ENCODE results near the gene CCNT2. TPM values are rescaled to one million over a fixed set of nuclear protein-coding genes. Genes with fewer than 3 reads are reported as not detected.
A peak's percentile ranks its signal among the peaks of the same experiment; 100 is the strongest.
"Not testable (repeated sequence)": the region's sequence is repeated elsewhere in the genome, so short reads cannot be mapped to it uniquely, and the experiment has no call there.

Gene CCNT2
- total RNA-seq, 1 donor from 2014 or later: 48.5 TPM

DNA sequence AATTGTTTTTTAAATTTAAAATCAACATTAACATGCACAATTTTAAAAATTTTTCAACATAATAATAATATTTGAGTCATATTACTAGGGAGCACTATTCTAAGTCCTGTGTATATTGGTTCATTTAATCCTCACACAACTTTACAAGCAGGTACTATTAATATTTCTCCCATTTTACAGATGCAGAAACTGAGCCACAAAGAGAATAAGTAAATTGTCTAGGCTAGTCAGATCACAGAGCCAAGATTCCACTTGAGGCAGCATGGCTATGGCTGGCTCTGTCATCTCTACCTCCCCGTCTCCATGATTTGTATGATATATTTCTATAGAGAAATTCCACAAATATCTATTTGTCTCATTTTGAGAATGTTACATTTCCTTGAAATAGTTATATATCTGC is 15.1 kb downstream of the CCNT2 start:
- Mint-ChIP-seq H3K27me3 (no peaks in the 10 kb centered on the region), H3K27ac (no peak overlapping the region), H3K36me3 (ENCODE audit: low read depth) (peaks cover 36% of the 10 kb centered on the region), H3K4me3 (no peak overlapping the region), H3K4me1 (peaks cover 33% of the 10 kb centered on the region), H3K9me3 (no peaks in the 10 kb centered on the region)
- no peak for DNase-seq
- intact Hi-C loops (cut with micrococcal nuclease): no loop called here

DNA sequence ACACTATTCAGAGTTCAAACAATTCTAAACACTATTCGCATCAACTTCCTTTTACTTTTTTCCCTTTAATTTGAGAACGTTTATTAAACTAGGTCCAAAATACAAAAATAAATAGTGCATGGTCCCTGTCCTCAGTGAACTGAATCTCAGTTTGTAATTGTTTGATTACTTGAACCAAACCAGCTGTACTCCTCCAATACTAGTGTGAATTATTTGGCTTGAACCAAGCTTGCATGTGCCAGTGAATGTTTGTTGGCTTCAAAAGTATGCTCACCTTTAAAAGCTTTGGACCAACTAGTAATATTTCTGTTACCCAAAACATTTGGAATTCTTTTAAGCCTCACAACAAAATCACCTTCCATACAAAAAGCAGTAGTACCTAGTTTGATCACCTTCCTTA is 15.5 kb downstream of the CCNT2 start:
- H3K9me3 Mint-ChIP-seq: no peaks in the 10 kb centered on the region
- no peak overlapping the region for H3K27ac Mint-ChIP-seq
- no peak for DNase-seq
- intact Hi-C loops (cut with micrococcal nuclease): no loop called here
- H3K4me1 Mint-ChIP-seq: peaks cover 33% of the 10 kb centered on the region
- H3K4me3 Mint-ChIP-seq: no peak overlapping the region
- H3K27me3 Mint-ChIP-seq: no peaks in the 10 kb centered on the region
- peaks cover 38% of the 10 kb centered on the region for H3K36me3 Mint-ChIP-seq (ENCODE audit: low read depth)

DNA sequence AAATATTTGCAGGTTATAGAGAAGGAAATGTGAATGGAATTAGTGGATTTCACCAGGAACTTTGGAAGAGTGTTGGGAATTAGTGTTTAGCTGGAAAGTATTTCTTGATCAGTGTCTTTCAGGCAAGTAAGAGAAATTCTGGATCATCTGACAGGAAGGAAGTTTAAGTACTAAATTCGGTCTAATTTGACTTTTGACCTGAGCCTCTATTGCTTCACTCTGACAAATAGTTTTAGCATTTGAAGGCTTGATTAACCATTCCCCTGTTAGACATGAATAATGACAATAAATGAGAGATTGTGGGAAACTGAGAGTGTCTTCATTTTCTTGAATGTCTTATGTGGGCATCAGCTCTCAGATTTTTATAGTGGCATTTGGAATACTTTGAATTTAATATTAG is 16.0 kb downstream of the CCNT2 start:
- DNase-seq: no peak
- no peak overlapping the region for H3K4me3 Mint-ChIP-seq
- no peaks in the 10 kb centered on the region for H3K27me3 Mint-ChIP-seq
- peaks cover 33% of the 10 kb centered on the region for H3K4me1 Mint-ChIP-seq
- no peak overlapping the region for H3K27ac Mint-ChIP-seq
- H3K36me3 Mint-ChIP-seq (ENCODE audit: low read depth): peaks cover 41% of the 10 kb centered on the region
- no peaks in the 10 kb centered on the region for H3K9me3 Mint-ChIP-seq
- intact Hi-C loops (cut with micrococcal nuclease): no loop called here

DNA sequence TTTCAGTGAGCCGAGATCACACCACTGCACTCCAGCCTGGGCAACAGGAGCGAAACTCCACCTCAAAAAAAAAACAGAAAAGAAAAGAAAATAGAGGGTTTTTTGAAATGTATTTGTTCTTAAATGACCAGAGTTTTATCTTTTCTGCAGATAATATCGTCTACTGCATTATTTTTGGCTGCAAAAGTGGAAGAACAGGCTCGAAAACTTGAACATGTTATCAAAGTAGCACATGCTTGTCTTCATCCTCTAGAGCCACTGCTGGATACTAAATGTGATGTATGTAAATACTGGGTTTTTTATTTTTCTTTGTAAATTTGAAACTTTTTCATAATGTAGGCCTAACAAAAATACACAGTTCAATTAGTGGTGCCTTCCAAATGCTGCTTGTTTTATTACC is 18.1 kb downstream of the CCNT2 start:
- peaks cover 26% of the 10 kb centered on the region for H3K4me1 Mint-ChIP-seq

DNA sequence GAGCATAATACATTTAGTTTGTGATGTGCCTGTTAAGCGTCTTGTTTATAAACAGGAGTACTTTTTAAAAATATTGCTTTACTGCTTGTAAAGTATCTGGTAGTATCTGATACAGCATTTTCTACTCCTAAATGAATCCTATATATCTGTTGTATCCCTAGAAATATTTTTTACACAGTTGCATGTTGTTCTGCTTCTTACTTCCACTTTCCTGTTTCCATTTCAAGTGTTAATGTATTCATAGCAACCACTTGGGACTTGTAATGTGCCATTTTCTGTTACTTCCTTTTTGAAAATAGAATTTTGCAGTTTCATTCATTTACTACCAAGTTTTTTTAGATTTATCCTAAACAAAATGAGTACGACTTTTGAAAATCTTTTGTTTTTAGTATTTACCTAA is 24.9 kb downstream of the CCNT2 start:
- intact Hi-C loops (cut with micrococcal nuclease): no loop called here
- H3K27ac Mint-ChIP-seq: no peak overlapping the region
- DNase-seq: no peak
- H3K36me3 Mint-ChIP-seq (ENCODE audit: low read depth): peaks cover 58% of the 10 kb centered on the region
- no peaks in the 10 kb centered on the region for H3K9me3 Mint-ChIP-seq
- no peaks in the 10 kb centered on the region for H3K27me3 Mint-ChIP-seq
- no peak overlapping the region for H3K4me3 Mint-ChIP-seq
- peaks cover 7% of the 10 kb centered on the region for H3K4me1 Mint-ChIP-seq

More for the DNA sequence above, 18.1 kb downstream of the CCNT2 start:
- Mint-ChIP-seq H3K36me3 (ENCODE audit: low read depth) (peaks cover 49% of the 10 kb centered on the region), H3K9me3 (no peaks in the 10 kb centered on the region), H3K4me3 (no peak overlapping the region), H3K27ac (no peak overlapping the region), H3K27me3 (no peaks in the 10 kb centered on the region)
- intact Hi-C loops (cut with micrococcal nuclease): no loop called here
- no peak for DNase-seq

DNA sequence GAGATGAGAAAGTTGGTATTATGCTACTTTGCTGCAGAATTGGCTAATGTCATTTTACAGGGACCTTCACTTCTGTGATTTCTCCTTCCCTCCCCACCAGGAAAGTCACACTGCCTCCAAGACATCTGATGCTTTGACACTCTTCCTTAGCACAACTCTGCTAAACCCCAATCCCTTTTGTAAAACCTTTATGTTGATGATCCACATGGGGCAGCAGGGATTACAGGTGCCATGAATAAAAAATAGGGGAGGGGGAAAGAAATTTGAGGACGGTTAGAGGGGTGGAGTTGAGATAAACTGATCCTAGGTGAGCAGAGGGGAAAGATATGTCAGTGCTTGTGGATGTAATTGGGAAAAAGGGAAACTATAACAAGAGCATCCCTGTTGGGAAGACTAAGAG is 26.4 kb downstream of the CCNT2 start:
- H3K4me1 Mint-ChIP-seq: peaks cover 15% of the 10 kb centered on the region
- H3K9me3 Mint-ChIP-seq: no peaks in the 10 kb centered on the region
- DNase-seq: no peak
- H3K27ac Mint-ChIP-seq: no peak overlapping the region
- no peaks in the 10 kb centered on the region for H3K27me3 Mint-ChIP-seq
- intact Hi-C loops (cut with micrococcal nuclease): no loop called here
- H3K4me3 Mint-ChIP-seq: no peak overlapping the region
- peaks cover 58% of the 10 kb centered on the region for H3K36me3 Mint-ChIP-seq (ENCODE audit: low read depth)

DNA sequence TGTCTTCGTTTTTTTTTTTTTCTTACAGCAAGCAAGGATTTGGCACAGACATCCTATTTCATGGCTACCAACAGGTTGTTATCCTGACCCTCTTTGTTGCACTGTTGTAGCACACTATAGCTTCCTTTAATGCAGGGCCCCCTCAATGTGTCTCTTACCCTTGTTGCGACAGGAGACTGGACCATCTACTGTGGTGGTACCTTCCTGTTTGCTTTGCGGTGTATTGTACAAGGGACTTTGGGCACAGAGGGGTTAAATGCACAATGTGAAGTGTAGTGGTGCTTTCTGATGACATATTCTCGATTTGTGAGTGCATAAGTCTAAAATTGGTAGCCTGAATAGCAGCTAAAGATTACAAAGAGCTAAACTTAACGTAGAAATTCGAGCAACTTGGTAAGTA is 27.5 kb downstream of the CCNT2 start:
- Mint-ChIP-seq H3K36me3 (ENCODE audit: low read depth) (peaks cover 59% of the 10 kb centered on the region), H3K4me1 (peaks cover 21% of the 10 kb centered on the region), H3K4me3 (no peak overlapping the region), H3K9me3 (no peaks in the 10 kb centered on the region), H3K27ac (no peak overlapping the region), H3K27me3 (no peaks in the 10 kb centered on the region)
- intact Hi-C loops (cut with micrococcal nuclease): no loop called here
- DNase-seq: no peak

DNA sequence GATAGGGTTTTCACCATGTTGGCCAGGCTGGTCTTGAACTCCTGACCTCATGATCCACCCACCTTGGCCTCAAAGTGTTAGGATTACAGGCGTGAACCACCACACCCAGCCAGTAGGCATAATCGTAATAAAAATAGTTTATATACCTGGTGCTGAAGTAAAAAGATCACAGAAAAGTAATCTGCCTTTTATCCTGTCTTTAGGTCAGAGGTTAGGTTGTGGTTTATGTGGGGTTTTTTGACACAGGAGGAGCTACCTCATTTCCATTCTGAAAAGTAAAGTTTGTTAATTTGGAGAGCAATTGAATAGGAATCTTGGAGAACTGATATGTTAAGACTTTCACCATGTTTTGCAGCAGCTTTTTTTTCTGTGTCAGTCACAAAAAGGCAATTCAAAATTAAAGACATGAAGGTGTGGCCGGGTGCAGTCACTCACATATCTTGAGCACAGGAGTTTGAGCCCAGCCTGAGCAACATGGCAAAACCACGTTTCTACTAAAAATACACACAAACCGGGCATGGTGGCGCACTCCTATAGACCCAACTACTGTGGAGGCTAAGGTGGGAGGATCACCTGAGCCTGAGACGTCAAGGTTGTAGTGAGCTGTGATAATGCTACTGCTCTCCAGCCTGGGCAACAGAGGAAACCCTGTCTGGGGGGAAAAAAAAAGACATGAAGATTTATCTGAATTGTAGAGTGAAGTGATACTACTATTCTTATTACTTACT is 31.5 kb downstream of the CCNT2 start:
- Mint-ChIP-seq H3K9me3 (no peaks in the 10 kb centered on the region), H3K27ac (peak overlapping the region; percentile 44), H3K27me3 (no peaks in the 10 kb centered on the region), H3K4me3 (peak overlapping the region; percentile 51), H3K36me3 (ENCODE audit: low read depth) (peaks cover 67% of the 10 kb centered on the region), H3K4me1 (peaks cover 28% of the 10 kb centered on the region)
- intact Hi-C loops (cut with micrococcal nuclease): no loop called here
- no peak for DNase-seq

DNA sequence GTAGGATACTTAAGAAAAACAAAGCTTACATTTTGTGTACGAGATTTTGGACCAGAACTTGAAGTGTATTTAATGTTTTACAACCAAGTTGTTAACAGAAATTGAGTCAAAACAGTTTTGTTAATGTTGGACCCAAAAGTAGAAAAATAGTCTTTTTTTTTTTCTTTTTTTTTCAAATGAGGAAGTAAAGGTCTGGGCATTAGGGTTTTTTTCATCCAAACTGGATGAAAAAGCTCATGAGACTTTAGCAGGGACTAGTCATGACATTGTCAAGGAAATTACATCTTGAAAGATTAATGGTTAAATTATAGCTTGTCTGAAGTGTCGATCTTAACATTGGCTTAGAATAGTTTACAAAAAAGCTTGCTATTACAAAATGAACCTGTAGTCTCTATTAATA is 32.3 kb downstream of the CCNT2 start:
- Mint-ChIP-seq H3K36me3 (ENCODE audit: low read depth) (peaks cover 63% of the 10 kb centered on the region), H3K9me3 (no peaks in the 10 kb centered on the region), H3K27me3 (no peaks in the 10 kb centered on the region), H3K27ac (no peak overlapping the region), H3K4me3 (no peak overlapping the region), H3K4me1 (peaks cover 26% of the 10 kb centered on the region)
- intact Hi-C loops (cut with micrococcal nuclease): no loop called here
- no peak for DNase-seq

DNA sequence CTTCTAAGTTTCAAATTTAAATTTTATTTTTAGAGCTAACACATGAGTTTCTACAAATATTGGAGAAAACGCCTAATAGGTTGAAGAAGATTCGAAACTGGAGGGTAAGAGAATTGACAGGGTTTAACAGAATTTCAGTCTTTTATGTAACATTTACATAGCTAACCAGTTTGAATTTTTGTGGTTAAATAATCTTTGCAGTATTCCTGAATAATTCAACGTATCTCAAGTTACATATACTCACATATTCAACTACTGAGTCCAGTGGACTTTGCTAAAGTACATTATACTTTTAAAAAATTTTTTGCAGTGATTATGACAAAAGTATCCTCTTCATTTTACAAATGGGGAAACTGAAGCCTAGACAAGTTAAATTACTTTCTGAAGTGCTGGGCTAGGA is 34.0 kb downstream of the CCNT2 start:
- H3K4me3 Mint-ChIP-seq: no peak overlapping the region
- H3K27ac Mint-ChIP-seq: no peak overlapping the region
- no peak for DNase-seq
- H3K4me1 Mint-ChIP-seq: peaks cover 26% of the 10 kb centered on the region
- no peaks in the 10 kb centered on the region for H3K27me3 Mint-ChIP-seq
- intact Hi-C loops (cut with micrococcal nuclease): no loop called here
- peaks cover 66% of the 10 kb centered on the region for H3K36me3 Mint-ChIP-seq (ENCODE audit: low read depth)
- H3K9me3 Mint-ChIP-seq: no peaks in the 10 kb centered on the region

DNA sequence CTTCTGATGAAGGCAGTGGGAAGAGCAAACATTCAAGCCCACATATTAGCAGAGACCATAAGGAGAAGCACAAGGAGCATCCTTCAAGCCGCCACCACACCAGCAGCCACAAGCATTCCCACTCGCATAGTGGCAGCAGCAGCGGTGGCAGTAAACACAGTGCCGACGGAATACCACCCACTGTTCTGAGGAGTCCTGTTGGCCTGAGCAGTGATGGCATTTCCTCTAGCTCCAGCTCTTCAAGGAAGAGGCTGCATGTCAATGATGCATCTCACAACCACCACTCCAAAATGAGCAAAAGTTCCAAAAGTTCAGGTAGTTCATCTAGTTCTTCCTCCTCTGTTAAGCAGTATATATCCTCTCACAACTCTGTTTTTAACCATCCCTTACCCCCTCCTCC is 35.4 kb downstream of the CCNT2 start:
- H3K27ac Mint-ChIP-seq: no peak overlapping the region
- H3K9me3 Mint-ChIP-seq: no peaks in the 10 kb centered on the region
- H3K4me3 Mint-ChIP-seq: no peak overlapping the region
- H3K36me3 Mint-ChIP-seq (ENCODE audit: low read depth): peaks cover 63% of the 10 kb centered on the region
- intact Hi-C loops (cut with micrococcal nuclease): no loop called here
- DNase-seq: no peak
- H3K4me1 Mint-ChIP-seq: peaks cover 23% of the 10 kb centered on the region
- H3K27me3 Mint-ChIP-seq: no peaks in the 10 kb centered on the region

DNA sequence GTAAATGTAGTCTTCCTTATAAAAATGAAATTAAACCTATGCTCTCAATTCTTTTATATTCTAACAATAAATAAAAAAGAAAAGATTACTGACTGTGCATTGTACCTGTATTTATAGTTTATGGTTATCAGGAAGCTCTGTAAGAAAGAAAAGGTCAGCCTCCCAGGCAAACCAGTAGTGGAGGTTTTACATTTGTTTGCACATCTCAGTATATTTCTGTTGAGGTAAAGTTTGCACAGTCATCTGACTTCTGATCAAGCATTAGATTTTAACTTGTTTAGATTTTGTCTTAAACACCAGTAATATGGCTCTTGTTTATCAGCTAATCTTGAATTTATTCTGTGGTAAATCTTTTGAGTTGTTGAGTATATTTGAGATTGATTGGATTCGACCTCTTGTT is 37.1 kb downstream of the CCNT2 start:
- Mint-ChIP-seq H3K4me1 (peaks cover 11% of the 10 kb centered on the region), H3K9me3 (no peaks in the 10 kb centered on the region), H3K4me3 (no peak overlapping the region), H3K27me3 (no peaks in the 10 kb centered on the region), H3K36me3 (ENCODE audit: low read depth) (peaks cover 52% of the 10 kb centered on the region), H3K27ac (no peak overlapping the region)
- DNase-seq: no peak
- intact Hi-C loops (cut with micrococcal nuclease): no loop called here

DNA sequence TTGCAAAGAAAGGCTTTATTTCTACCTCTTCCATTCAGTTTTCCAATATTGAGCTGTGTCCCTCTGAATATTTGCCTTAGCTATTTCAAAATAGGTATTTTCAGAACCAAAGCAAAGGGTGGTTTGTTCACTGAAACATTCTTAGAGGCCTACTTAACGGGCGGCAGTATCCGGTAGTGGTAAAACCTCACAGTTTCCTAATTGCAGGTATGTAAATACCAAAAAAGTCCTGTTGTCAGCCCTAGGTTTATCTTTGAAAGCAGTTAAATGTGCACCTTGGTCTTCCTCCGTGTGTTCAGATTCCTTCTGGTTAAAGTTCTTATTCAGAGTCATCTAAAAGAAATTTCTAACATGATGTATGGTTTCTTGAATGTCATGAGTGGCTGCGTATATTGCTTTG is 38.9 kb downstream of the CCNT2 start:
- intact Hi-C loops (cut with micrococcal nuclease): no loop called here
- H3K27ac Mint-ChIP-seq: no peak overlapping the region
- peaks cover 16% of the 10 kb centered on the region for H3K4me1 Mint-ChIP-seq
- no peaks in the 10 kb centered on the region for H3K9me3 Mint-ChIP-seq
- H3K36me3 Mint-ChIP-seq (ENCODE audit: low read depth): peaks cover 45% of the 10 kb centered on the region
- DNase-seq: no peak
- H3K4me3 Mint-ChIP-seq: no peak overlapping the region
- H3K27me3 Mint-ChIP-seq: no peaks in the 10 kb centered on the region

DNA sequence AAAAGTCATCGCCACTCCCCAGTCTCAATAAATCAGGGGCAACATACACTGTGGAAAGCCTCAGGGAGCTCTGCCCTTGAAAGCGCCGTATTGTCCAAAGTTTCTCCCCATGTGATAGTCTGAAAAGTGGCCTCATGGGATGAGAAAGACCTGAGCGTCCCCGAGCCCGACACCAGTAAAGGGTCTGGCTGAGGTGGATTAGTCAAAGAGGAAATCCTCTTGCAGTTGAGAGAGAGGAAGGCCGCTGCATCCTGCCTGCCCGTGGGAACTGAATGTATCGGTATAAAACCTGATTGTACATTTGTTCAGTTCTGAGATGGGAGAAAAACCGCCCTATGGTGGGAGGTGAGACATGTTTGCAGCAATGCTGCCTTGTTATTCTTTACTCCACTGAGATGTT is 48.5 kb downstream of the CCNT2 start:
- Mint-ChIP-seq H3K27me3 (peaks cover 10% of the 10 kb centered on the region), H3K9me3 (peaks cover 14% of the 10 kb centered on the region)
- intact Hi-C loops (cut with micrococcal nuclease); H3K4me1 Mint-ChIP-seq; H3K4me3 Mint-ChIP-seq; H3K27ac Mint-ChIP-seq; DNase-seq; H3K36me3 Mint-ChIP-seq (ENCODE audit: low read depth): not testable (repeated sequence)

Measured in activated CD4-positive, alpha-beta T cell treated with anti-CD3 and anti-CD28 coated beads, Interleukin-2, amount 10 ng/mL, durations not matched to agents 24 days and 14 days (primary cell).